ENCODE measurements around the gene RPS6KA2. TPM values are rescaled to one million over a fixed set of nuclear protein-coding genes. Genes with fewer than 3 reads are reported as not detected.

RPS6KA2 gene
- total and polyA plus RNA-seq, 2 donors (not counting 3 experiments of a cell fraction or from before 2014, with no cell fraction given) = 54.5 to 75.8 TPM

DNA sequence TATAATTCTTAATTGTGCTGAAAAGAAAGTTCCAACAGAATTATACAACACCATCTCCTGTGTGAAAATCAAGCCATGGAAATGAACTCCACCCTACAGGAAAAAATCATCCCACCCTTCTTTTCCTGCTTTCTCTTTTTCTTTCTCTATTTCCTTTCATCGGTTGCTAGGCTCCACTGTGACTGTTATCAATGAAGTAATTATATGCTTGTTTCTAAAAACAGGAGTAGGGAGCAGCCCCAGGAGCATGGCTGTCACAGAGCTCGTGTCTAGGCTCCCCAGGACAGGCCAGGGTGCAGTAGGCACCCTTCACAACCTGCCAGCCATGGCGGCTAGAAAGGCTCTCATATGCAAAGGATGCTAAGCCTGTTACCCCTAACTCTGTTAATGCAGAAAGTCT lies 257.3 kb downstream of the RPS6KA2 start:
- Histone ChIP-seq H3K4me3 (replicated peaks in 1 of 3; ENCODE audit: insufficient read depth in 1 of 3, low read depth in 1 of 3, low read length in 3 of 3) (no peak overlapping the region), H3K4me1 (ENCODE audit: control insufficient read depth, extremely low read depth, insufficient read depth, low read length) (peaks cover 12% of the 10 kb centered on the region), H3K9ac (replicated peaks; ENCODE audit: extremely low read depth, insufficient read depth, low read length) (no peak overlapping the region), H3K4me2 (ENCODE audit: insufficient read depth, low read length) (no peak overlapping the region), H3K9me1 (replicated peaks; ENCODE audit: control insufficient read depth, extremely low read depth, insufficient read depth, low read length) (no peaks in the 10 kb centered on the region), H3K27ac (ENCODE audit: insufficient read depth, low read depth, low read length) (no peak overlapping the region), H3K36me3 (ENCODE audit: control insufficient read depth in 2 of 2, extremely low read depth in 1 of 2, insufficient read depth in 2 of 2, low read length in 2 of 2) (no peaks in the 10 kb centered on the region), H3K79me2 (ENCODE audit: control insufficient read depth, insufficient read depth, low read length) (no peaks in the 10 kb centered on the region), H4K20me1 (replicated peaks; ENCODE audit: control insufficient read depth, extremely low read depth, insufficient read depth, low read length) (no peaks in the 10 kb centered on the region), H3K9me3 (replicated peaks; ENCODE audit: control insufficient read depth, insufficient read depth, low read length) (no peaks in the 10 kb centered on the region), H3K27me3 (ENCODE audit: control insufficient read depth in 2 of 2, insufficient read depth in 2 of 2, low read length in 2 of 2) (no peaks in the 10 kb centered on the region), H2AFZ (ENCODE audit: low read depth, low read length) (no peak overlapping the region)
- TF ChIP-seq, protein P1, sequence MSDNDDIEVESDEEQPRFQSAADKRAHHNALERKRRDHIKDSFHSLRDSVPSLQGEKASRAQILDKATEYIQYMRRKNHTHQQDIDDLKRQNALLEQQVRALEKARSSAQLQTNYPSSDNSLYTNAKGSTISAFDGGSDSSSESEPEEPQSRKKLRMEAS (IDR thresholded peaks at IDR 0.05; ENCODE audit: insufficient read depth, insufficient read length) = no peak
- no peak for TF ChIP-seq GATA2 (IDR thresholded peaks at IDR 0.05; ENCODE audit: insufficient read depth, insufficient read length, low read depth, low read length)
- no peak for TF ChIP-seq POLR2AphosphoS5 (IDR thresholded peaks at IDR 0.05; ENCODE audit: insufficient read depth, low read depth, low read length)
- no peak for TF ChIP-seq POLR2A (IDR thresholded peaks at IDR 0.05; ENCODE audit: low read depth, low read length)
- no peak for TF ChIP-seq MYC (IDR thresholded peaks at IDR 0.05; ENCODE audit: low read depth, low read length)
- no TSS peak for BruUV-seq (replicated peaks)
- DNase-seq (ENCODE audit: low read depth, low spot score) = no peak
- intact Hi-C loops (cut with micrococcal nuclease) = no loop called here
- no peak for FAIRE-seq
- dilution Hi-C loops (cut with MboI; ENCODE audit: extremely low pct_ligation_motif_present, low sequenced_read_pairs) = no loop called here
- CTCF ChIA-PET = no interaction called here
- POLR2A ChIA-PET = no interaction called here

DNA sequence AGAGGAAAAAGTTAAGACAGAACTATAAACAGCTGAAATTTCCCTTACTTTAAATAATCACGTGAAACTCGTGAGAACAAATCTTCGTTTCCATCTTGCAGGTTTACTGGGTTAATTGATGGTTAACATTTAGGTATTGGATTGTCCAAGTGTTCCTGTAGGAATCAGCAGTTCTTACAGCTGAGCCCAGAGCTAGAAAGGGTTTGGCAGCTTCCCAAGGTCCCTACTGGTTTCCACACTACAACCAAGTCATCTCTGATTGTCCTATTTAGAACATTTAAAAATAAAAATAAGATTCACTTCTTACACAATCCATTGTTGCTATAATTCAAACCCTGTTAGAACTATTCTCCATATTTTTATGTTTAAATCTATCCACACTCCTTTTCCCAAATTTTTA lies 260.1 kb downstream of the RPS6KA2 start:
- CTCF ChIA-PET = interaction anchor here (2.2 to 3.1 kb wide), 2 partner anchors 11 to 14 kb away, joined by 5 to 25 read pairs; no protein-coding TSS in a partner anchor
- intact Hi-C loops (cut with micrococcal nuclease) = no loop called here

More for the DNA sequence above, 260.1 kb downstream of the RPS6KA2 start:
- dilution Hi-C loops (cut with MboI; ENCODE audit: extremely low pct_ligation_motif_present, low sequenced_read_pairs) = no loop called here
- H3K27me3 ChIP-seq (ENCODE audit: control insufficient read depth in 2 of 2, insufficient read depth in 2 of 2, low read length in 2 of 2) = no peaks in the 10 kb centered on the region
- no peaks in the 10 kb centered on the region for H3K36me3 ChIP-seq (ENCODE audit: control insufficient read depth in 2 of 2, extremely low read depth in 1 of 2, insufficient read depth in 2 of 2, low read length in 2 of 2)
- no peak for FAIRE-seq
- H3K9me3 ChIP-seq (replicated peaks; ENCODE audit: control insufficient read depth, insufficient read depth, low read length) = no peaks in the 10 kb centered on the region
- TF ChIP-seq, protein P2, sequence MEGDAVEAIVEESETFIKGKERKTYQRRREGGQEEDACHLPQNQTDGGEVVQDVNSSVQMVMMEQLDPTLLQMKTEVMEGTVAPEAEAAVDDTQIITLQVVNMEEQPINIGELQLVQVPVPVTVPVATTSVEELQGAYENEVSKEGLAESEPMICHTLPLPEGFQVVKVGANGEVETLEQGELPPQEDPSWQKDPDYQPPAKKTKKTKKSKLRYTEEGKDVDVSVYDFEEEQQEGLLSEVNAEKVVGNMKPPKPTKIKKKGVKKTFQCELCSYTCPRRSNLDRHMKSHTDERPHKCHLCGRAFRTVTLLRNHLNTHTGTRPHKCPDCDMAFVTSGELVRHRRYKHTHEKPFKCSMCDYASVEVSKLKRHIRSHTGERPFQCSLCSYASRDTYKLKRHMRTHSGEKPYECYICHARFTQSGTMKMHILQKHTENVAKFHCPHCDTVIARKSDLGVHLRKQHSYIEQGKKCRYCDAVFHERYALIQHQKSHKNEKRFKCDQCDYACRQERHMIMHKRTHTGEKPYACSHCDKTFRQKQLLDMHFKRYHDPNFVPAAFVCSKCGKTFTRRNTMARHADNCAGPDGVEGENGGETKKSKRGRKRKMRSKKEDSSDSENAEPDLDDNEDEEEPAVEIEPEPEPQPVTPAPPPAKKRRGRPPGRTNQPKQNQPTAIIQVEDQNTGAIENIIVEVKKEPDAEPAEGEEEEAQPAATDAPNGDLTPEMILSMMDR (IDR thresholded peaks at IDR 0.05; ENCODE audit: extremely low read depth in 1 of 2, insufficient read depth in 1 of 2, low read depth in 1 of 2, low read length in 2 of 2) = no peak
- TF ChIP-seq GATA2 (IDR thresholded peaks at IDR 0.05; ENCODE audit: insufficient read depth, insufficient read length, low read depth, low read length) = no peak
- TF ChIP-seq MYC (IDR thresholded peaks at IDR 0.05; ENCODE audit: low read depth, low read length) = no peak
- no peak for TF ChIP-seq POLR2A (IDR thresholded peaks at IDR 0.05; ENCODE audit: low read depth, low read length)
- TF ChIP-seq POLR2AphosphoS5 (IDR thresholded peaks at IDR 0.05; ENCODE audit: insufficient read depth, low read depth, low read length) = no peak
- TF ChIP-seq, protein P1 (IDR thresholded peaks at IDR 0.05; ENCODE audit: insufficient read depth, insufficient read length) = no peak
- no peak for TF ChIP-seq EZH2 (IDR thresholded peaks at IDR 0.05; ENCODE audit: borderline replicate concordance, low read depth, low read length, severe bottlenecking)
- TF ChIP-seq FOS (IDR thresholded peaks at IDR 0.05; ENCODE audit: borderline replicate concordance, insufficient read depth, low read length) = no peak
- no peak for TF ChIP-seq JUN (IDR thresholded peaks at IDR 0.05; ENCODE audit: borderline replicate concordance, insufficient read depth, insufficient read length, low read depth)
- no peaks in the 10 kb centered on the region for H4K20me1 ChIP-seq (replicated peaks; ENCODE audit: control insufficient read depth, extremely low read depth, insufficient read depth, low read length)
- H3K79me2 ChIP-seq (ENCODE audit: control insufficient read depth, insufficient read depth, low read length) = no peaks in the 10 kb centered on the region
- H3K27ac ChIP-seq (ENCODE audit: insufficient read depth, low read depth, low read length) = no peak overlapping the region
- no peak overlapping the region for H3K9ac ChIP-seq (replicated peaks; ENCODE audit: extremely low read depth, insufficient read depth, low read length)
- BruUV-seq (replicated peaks) = no TSS peak
- H3K9me1 ChIP-seq (replicated peaks; ENCODE audit: control insufficient read depth, extremely low read depth, insufficient read depth, low read length) = no peaks in the 10 kb centered on the region
- H3K4me3 ChIP-seq (replicated peaks in 1 of 3; ENCODE audit: insufficient read depth in 1 of 3, low read depth in 1 of 3, low read length in 3 of 3) = no peak overlapping the region
- no peak overlapping the region for H3K4me2 ChIP-seq (ENCODE audit: insufficient read depth, low read length)
- DNase-seq (ENCODE audit: low read depth, low spot score) = no peak
- no peak overlapping the region for H2AFZ ChIP-seq (ENCODE audit: low read depth, low read length)
- POLR2A ChIA-PET = no interaction called here
- peaks cover 17% of the 10 kb centered on the region for H3K4me1 ChIP-seq (ENCODE audit: control insufficient read depth, extremely low read depth, insufficient read depth, low read length)

All from endothelial cell of umbilical vein (primary cell).